ENCODE measurements around the gene PDIA4.

DNA sequence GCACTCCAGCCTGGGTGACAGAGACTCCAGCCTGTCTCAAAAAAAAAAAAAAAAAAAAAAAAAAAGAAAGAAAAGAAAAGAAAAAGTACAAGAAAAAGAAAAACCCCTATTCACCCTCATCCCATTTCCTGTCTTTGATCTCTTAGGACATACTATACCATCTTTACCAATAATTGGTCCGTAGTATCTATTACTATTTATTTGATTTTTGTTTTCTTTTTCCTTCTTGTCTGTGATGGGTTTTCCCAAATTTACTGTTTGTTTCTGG, 41.6 kb downstream of the PDIA4 start:
- TF ChIP-seq EZH2 (IDR thresholded peaks at IDR 0.05) = no peak
- TF ChIP-seq JUND (IDR thresholded peaks at IDR 0.05) = no peak
- TF ChIP-seq, protein P1, sequence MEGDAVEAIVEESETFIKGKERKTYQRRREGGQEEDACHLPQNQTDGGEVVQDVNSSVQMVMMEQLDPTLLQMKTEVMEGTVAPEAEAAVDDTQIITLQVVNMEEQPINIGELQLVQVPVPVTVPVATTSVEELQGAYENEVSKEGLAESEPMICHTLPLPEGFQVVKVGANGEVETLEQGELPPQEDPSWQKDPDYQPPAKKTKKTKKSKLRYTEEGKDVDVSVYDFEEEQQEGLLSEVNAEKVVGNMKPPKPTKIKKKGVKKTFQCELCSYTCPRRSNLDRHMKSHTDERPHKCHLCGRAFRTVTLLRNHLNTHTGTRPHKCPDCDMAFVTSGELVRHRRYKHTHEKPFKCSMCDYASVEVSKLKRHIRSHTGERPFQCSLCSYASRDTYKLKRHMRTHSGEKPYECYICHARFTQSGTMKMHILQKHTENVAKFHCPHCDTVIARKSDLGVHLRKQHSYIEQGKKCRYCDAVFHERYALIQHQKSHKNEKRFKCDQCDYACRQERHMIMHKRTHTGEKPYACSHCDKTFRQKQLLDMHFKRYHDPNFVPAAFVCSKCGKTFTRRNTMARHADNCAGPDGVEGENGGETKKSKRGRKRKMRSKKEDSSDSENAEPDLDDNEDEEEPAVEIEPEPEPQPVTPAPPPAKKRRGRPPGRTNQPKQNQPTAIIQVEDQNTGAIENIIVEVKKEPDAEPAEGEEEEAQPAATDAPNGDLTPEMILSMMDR (IDR thresholded peaks at IDR 0.05 in 2 of 3, conservative IDR thresholded peaks at IDR 0.05 in 1 of 3; ENCODE audit: borderline replicate concordance in 1 of 3, insufficient read depth in 1 of 3, low read depth in 2 of 3, low read length in 2 of 3) = no peak
- TF ChIP-seq, protein P2, sequence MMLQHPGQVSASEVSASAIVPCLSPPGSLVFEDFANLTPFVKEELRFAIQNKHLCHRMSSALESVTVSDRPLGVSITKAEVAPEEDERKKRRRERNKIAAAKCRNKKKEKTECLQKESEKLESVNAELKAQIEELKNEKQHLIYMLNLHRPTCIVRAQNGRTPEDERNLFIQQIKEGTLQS (IDR thresholded peaks at IDR 0.05) = no peak
- no peak for TF ChIP-seq POLR2AphosphoS5 (IDR thresholded peaks at IDR 0.05; ENCODE audit: low read depth, low read length)
- no peak for TF ChIP-seq POLR2A (IDR thresholded peaks at IDR 0.05; ENCODE audit: borderline replicate concordance, extremely low read depth, insufficient read depth, insufficient read length)
- no peak for TF ChIP-seq EGR1 (IDR thresholded peaks at IDR 0.05; ENCODE audit: low read depth)
- no peak for TF ChIP-seq ZNF274 (IDR thresholded peaks at IDR 0.05; ENCODE audit: low read depth, low read length)
- no peak for TF ChIP-seq CBX3 (IDR thresholded peaks at IDR 0.05; ENCODE audit: low read depth)
- no peak for TF ChIP-seq MAX (IDR thresholded peaks at IDR 0.05)
- no peak for TF ChIP-seq EZH2phosphoT487 (IDR thresholded peaks at IDR 0.05; ENCODE audit: borderline replicate concordance)
- TF ChIP-seq SRF (IDR thresholded peaks at IDR 0.05; ENCODE audit: low read depth) = no peak
- no peak for TF ChIP-seq SP1 (IDR thresholded peaks at IDR 0.05; ENCODE audit: low read depth)

All from HCT116 (cell line).